Neuron (in vitro differentiated cells): ENCODE measurements around the gene ERG.

Experiments
- H2AFZ ChIP-seq: one replicate; pipeline ENCODE4 v1.6.1; 2013; ENCODE audit warnings: low read depth, mild to moderate bottlenecking, inconsistent platforms, low read length, moderate library complexity
- H3K27me3 ChIP-seq: one replicate; pipeline ENCODE4 v1.6.1; 2013; ENCODE audit warnings: low read length; ENCODE audit not compliant: insufficient read depth
- H3K36me3 ChIP-seq: one replicate; pipeline ENCODE4 v1.6.1; 2013; ENCODE audit warnings: low read length; ENCODE audit not compliant: insufficient read depth
- H3K4me1 ChIP-seq: one replicate; pipeline ENCODE4 v1.6.1; 2013; ENCODE audit warnings: low read length; ENCODE audit not compliant: insufficient read depth
- H3K4me3 ChIP-seq: 2 replicates; pipeline ENCODE4 v1.5.1; 2013; ENCODE audit warnings: mild to moderate bottlenecking, low read length, moderate library complexity
- H3K9me3 ChIP-seq: one replicate; pipeline ENCODE4 v1.6.1; 2013; ENCODE audit warnings: low read length

Gene ERG

GRCh38 chr21:38404177-38404576 lies 94.1 kb downstream of the ERG start:
- no peak overlapping the region for H3K4me3 ChIP-seq
- H3K27me3 ChIP-seq, result no peaks in the 10 kb centered on the region
- H3K36me3 ChIP-seq, result no peaks in the 10 kb centered on the region
- H3K9me3 ChIP-seq, result no peaks in the 10 kb centered on the region
- no peaks in the 10 kb centered on the region for H3K4me1 ChIP-seq
- H2AFZ ChIP-seq, result no peak overlapping the region

DNA sequence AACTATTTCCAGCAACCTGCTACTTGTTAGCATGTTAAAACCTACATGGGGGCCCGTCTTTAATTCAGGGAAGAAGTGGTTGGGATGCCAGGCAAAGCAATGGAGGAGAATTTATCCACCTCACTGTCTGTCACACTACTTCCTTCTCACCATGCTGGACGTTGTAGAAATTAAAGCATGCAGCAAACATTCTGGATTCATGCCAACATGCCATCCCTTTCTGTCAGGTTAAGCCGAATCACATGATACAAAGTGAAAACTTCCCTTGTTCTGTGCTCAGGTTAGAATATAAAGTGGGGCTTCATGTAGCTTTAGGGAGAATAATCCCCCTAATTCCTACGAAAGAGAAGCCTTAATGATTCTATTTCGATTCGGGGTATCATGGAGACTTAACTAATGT lies 95.5 kb downstream of the ERG start:
- H3K4me1 ChIP-seq, result no peaks in the 10 kb centered on the region
- H3K4me3 ChIP-seq, result no peak overlapping the region

DNA sequence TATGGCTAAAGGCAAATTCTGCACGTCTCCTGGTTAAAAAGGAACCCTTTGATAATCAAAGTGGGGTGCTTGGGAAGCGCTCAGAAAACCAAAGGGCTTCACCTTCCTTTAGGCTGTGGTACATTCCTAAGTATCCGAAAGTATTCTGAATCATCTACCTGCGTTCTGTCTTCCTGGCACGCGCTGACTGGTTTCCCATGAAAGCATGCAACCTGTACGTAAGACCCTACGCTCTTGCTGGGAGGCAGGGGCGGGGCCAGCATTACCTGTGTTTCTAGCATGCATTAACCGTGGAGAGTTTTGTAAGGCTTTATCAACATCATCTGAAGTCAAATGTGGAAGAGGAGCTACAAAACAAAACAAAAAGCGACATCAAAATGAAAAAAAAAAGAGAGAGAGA lies 96.0 kb downstream of the ERG start:
- Histone ChIP-seq H3K27me3 (no peaks in the 10 kb centered on the region), H2AFZ (no peak overlapping the region), H3K4me3 (no peak overlapping the region), H3K9me3 (no peaks in the 10 kb centered on the region), H3K4me1 (no peaks in the 10 kb centered on the region), H3K36me3 (no peaks in the 10 kb centered on the region)

More for the DNA sequence above, 95.5 kb downstream of the ERG start:
- no peaks in the 10 kb centered on the region for H3K27me3 ChIP-seq
- no peak overlapping the region for H2AFZ ChIP-seq
- no peaks in the 10 kb centered on the region for H3K36me3 ChIP-seq
- no peaks in the 10 kb centered on the region for H3K9me3 ChIP-seq

DNA sequence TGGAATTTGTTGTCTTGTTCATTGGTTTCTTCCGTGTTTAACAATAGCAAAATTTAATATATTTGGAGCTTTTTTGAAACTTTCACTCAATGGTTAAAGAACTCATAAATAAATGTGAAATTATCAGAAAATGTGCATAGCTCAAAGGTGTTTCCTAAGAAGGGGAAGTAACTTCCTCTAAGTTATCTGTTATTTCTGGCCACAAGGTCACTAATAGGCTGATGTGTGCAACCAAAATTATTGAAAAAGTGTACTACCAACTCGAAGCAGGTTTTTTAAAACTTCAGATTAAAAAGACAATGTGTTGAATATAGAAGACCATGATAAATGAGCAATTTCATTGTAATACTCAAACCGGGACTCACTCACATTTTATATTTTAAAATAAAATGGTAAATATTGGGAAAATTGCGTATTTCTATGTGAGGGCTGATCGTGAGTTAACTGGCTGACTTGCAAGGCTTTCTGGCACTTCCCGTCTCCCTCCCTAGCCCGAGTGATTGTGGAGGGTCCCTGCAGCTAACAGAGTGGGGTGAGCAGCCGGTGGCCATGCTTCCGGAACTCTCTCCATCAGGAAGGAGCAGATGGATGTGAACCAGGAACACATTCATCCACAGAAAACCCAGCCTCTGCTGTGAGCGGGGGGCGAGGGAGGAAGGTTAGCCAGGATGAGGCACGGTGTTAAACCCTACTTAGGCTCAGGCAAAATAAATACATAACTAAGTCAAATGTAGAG lies 96.9 kb downstream of the ERG start:
- Histone ChIP-seq H3K4me3 (no peak overlapping the region), H3K9me3 (no peaks in the 10 kb centered on the region), H3K4me1 (no peaks in the 10 kb centered on the region), H3K27me3 (no peaks in the 10 kb centered on the region), H2AFZ (no peak overlapping the region), H3K36me3 (no peaks in the 10 kb centered on the region)

DNA sequence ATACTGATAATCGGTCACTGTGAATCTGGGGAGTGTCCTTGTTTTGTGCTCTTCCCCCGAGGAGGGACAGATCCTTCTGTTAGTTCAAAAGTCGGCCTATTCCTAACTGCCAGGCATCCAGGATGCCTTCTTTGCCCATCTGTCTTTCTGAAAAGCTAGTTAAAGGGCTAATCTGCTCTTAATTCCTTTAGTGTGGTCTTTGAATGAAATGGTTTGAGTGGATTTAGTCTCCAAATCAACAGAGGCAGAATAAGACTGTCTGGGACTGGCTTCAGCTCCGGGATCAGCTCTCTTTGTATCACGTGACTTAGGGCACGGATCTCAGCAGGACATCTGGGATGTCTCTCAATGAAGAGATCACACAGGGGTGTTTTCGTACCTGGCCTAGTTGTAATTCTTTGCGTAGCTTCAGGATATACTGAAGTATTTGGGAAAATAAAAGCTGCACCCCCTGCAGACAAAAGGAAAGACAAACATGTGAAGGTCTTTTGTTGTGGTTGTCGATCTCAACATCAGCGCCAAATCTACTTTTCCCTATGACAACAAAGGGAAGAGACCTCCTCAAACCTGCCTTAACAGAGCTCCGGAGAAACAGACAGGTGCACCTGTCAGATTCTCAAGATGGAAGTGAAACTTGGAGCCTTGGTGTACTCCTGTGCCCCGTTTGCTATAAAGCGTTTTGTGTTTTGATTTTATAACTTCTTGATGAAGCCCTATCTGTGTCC lies 97.9 kb downstream of the ERG start:
- no peaks in the 10 kb centered on the region for H3K36me3 ChIP-seq
- no peak overlapping the region for H3K4me3 ChIP-seq
- no peak overlapping the region for H2AFZ ChIP-seq
- H3K4me1 ChIP-seq, result no peaks in the 10 kb centered on the region
- no peaks in the 10 kb centered on the region for H3K9me3 ChIP-seq
- H3K27me3 ChIP-seq, result no peaks in the 10 kb centered on the region

GRCh38 chr21:38399103-38399502 lies 99.2 kb downstream of the ERG start:
- Histone ChIP-seq H3K9me3 (no peaks in the 10 kb centered on the region), H2AFZ (no peak overlapping the region), H3K27me3 (no peaks in the 10 kb centered on the region), H3K4me1 (no peaks in the 10 kb centered on the region), H3K36me3 (no peaks in the 10 kb centered on the region), H3K4me3 (no peak overlapping the region)

GRCh38 chr21:38396325-38396724 lies 102.0 kb downstream of the ERG start:
- Histone ChIP-seq H3K36me3 (no peaks in the 10 kb centered on the region), H3K9me3 (no peaks in the 10 kb centered on the region), H3K27me3 (no peaks in the 10 kb centered on the region), H3K4me3 (no peak overlapping the region), H3K4me1 (no peaks in the 10 kb centered on the region), H2AFZ (no peak overlapping the region)

DNA sequence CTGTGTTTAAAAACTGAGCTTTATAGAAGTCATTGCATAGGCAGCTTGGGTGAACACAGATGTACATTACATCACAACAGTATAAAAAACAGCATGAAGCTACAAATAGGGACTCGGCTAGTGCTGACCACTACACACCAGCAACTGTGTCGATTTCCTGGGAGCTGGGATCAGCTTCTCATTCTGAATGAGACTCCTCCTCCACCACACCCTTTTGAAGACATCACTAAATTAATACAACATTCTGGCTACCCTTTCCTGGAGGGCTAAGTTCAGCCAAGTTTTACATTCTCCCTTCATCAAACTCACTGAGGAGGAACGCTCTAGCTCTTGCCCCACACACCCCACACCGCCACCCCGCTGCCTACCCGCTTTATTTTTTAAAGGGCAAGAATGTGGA lies 102.7 kb downstream of the ERG start:
- Histone ChIP-seq H3K4me3 (no peak overlapping the region), H3K4me1 (no peaks in the 10 kb centered on the region), H3K9me3 (no peaks in the 10 kb centered on the region), H3K27me3 (no peaks in the 10 kb centered on the region), H3K36me3 (no peaks in the 10 kb centered on the region), H2AFZ (no peak overlapping the region)

GRCh38 chr21:38392661-38393060 lies 105.6 kb downstream of the ERG start:
- Histone ChIP-seq H3K4me1 (no peaks in the 10 kb centered on the region), H3K36me3 (no peaks in the 10 kb centered on the region), H3K4me3 (no peak overlapping the region), H2AFZ (no peak overlapping the region), H3K9me3 (no peaks in the 10 kb centered on the region), H3K27me3 (no peaks in the 10 kb centered on the region)

DNA sequence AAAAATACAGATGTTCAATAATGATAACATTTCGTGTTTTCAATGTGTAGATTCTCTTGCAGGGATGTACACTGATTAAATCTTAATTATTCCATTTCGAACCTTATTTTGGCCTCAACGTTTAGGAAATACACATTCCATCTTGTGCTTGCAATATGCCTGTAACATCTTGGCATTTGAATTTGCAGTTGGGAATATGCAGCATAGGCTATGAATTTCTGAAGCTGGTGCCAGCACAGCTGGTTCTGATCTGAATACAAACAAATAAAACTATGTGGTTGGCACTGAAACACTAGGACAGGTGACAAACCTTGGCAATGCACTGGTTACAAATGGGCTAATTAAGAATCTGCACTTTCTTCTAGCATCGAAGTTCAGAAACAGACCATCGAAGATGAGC lies 108.4 kb downstream of the ERG start:
- Histone ChIP-seq H3K4me1 (no peaks in the 10 kb centered on the region), H3K27me3 (no peaks in the 10 kb centered on the region), H3K36me3 (no peaks in the 10 kb centered on the region)

GRCh38 chr21:38389354-38389676 lies 109.0 kb downstream of the ERG start:
- Histone ChIP-seq H3K4me1 (no peaks in the 10 kb centered on the region), H3K36me3 (no peaks in the 10 kb centered on the region), H3K9me3 (no peaks in the 10 kb centered on the region), H2AFZ (no peak overlapping the region), H3K27me3 (no peaks in the 10 kb centered on the region), H3K4me3 (no peak overlapping the region)

More for the DNA sequence above, 108.4 kb downstream of the ERG start:
- Histone ChIP-seq H2AFZ (no peak overlapping the region), H3K4me3 (no peak overlapping the region), H3K9me3 (no peaks in the 10 kb centered on the region)

GRCh38 chr21:38388647-38389353 lies 109.5 kb downstream of the ERG start:
- H3K9me3 ChIP-seq, result no peaks in the 10 kb centered on the region
- no peaks in the 10 kb centered on the region for H3K27me3 ChIP-seq

DNA sequence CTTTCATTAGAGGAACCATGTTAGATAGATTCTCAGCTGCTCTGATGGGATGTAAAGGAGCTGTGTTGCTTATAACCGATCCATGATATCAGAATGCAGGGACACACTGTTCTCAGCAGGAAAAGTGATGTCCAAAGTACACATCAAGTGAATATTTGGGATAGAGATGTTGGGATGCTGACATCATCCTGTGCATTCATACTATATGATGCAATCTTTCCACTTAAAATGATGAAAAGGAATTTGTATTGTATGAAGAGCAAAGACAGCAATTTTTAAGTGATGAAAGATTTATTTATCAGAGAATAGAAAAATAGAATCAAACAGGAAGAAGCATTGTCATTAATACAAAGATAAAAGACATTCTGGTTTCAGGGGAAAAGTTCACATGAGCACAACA lies 110.1 kb downstream of the ERG start:
- H3K36me3 ChIP-seq, result no peaks in the 10 kb centered on the region
- H2AFZ ChIP-seq, result no peak overlapping the region
- H3K4me3 ChIP-seq, result no peak overlapping the region
- no peaks in the 10 kb centered on the region for H3K4me1 ChIP-seq
- H3K9me3 ChIP-seq, result no peaks in the 10 kb centered on the region
- H3K27me3 ChIP-seq, result no peaks in the 10 kb centered on the region

More at GRCh38 chr21:38388647-38389353, 109.5 kb downstream of the ERG start:
- Histone ChIP-seq H2AFZ (no peak overlapping the region), H3K36me3 (no peaks in the 10 kb centered on the region), H3K4me1 (no peaks in the 10 kb centered on the region), H3K4me3 (no peak overlapping the region)
